NB4 (cell line): ENCODE data around the gene HPN.

ENCODE experiments used
- DNase-seq: peaks from one replicate; pipeline ENCODE4 v3.0.0; 2010; ENCODE audit warnings: low read depth
- H3K4me3 ChIP-seq: one replicate; pipeline ENCODE4 v1.5.1; 2011; ENCODE audit warnings: mild to moderate bottlenecking, low read depth, low read length, moderate library complexity
- MYC ChIP-seq: IDR thresholded peaks from 2 replicates; pipeline ENCODE4 v1.6.1; 2011; ENCODE audit warnings: low read depth, low read length
- POLR2A ChIP-seq: IDR thresholded peaks from 2 replicates; pipeline ENCODE4 v1.6.1; 2011; ENCODE audit warnings: mild to moderate bottlenecking; ENCODE audit not compliant: insufficient read length; ENCODE audit errors: extremely low read depth
- TF ChIP-seq, protein P1 (sequence below): IDR thresholded peaks from one replicate; pipeline ENCODE4 v1.5.1; 2012; ENCODE audit warnings: low read depth, low read length
- TF ChIP-seq, protein P2 (sequence below): IDR thresholded peaks from 2 replicates; pipeline ENCODE4 v1.6.1; 2011; ENCODE audit warnings: low read depth, low read length

HPN gene

DNA sequence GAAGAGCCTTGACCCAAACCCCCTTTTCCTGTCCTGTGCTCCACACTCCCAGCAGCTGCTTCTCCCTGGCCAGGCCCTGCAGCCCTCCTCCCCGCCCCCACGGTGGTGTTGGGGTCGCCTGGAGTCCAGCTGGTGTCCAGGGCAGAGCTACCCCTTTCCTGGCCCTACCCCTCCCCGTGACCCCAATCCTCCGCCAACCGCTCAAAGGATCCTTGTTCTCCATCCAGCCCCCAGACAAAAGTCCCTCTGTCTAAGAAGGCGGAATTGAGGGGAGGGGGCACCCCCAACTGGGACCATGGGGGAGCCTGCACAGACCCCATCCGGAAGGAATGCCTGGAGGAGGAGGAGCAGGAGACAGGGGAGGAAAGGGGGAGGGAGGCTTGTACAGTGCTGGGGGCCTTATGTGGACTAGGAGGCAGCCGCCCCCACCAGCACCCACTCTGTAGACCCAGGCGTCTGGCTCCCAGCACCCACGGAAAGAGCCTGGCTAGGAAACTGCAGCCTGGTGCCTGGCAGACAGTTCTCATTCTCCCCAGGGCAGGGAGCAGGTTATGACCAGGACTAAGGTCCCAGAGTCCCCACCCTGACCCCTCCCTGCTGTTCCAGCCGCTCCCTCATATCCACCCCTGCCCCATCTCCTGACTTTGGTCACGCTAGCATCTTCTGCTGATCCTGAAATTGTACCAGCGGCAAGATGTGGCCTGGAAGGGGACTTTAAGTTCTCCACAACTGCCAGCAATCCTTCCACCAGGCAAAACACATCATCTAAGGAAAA is 73.8 kb downstream of the HPN start, which contains the start of gene FXYD3:
FXYD3 (plus strand) TSS at position 647 of the 775 bp plus-strand sequence. CDS start 3,554 bp downstream, outside the sequence.
- no peak for DNase-seq
- no peak within 1 kb of the TSS for H3K4me3 ChIP-seq
- TF ChIP-seq POLR2A (no peak), MYC (no peak)
- TF ChIP-seq, protein P1, sequence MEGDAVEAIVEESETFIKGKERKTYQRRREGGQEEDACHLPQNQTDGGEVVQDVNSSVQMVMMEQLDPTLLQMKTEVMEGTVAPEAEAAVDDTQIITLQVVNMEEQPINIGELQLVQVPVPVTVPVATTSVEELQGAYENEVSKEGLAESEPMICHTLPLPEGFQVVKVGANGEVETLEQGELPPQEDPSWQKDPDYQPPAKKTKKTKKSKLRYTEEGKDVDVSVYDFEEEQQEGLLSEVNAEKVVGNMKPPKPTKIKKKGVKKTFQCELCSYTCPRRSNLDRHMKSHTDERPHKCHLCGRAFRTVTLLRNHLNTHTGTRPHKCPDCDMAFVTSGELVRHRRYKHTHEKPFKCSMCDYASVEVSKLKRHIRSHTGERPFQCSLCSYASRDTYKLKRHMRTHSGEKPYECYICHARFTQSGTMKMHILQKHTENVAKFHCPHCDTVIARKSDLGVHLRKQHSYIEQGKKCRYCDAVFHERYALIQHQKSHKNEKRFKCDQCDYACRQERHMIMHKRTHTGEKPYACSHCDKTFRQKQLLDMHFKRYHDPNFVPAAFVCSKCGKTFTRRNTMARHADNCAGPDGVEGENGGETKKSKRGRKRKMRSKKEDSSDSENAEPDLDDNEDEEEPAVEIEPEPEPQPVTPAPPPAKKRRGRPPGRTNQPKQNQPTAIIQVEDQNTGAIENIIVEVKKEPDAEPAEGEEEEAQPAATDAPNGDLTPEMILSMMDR: no peak
- TF ChIP-seq, protein P2, sequence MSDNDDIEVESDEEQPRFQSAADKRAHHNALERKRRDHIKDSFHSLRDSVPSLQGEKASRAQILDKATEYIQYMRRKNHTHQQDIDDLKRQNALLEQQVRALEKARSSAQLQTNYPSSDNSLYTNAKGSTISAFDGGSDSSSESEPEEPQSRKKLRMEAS: no peak
